Keratinocyte (primary cell): ENCODE measurements around the gene LY6G5B. TPM values are rescaled to one million over a fixed set of nuclear protein-coding genes. Genes with fewer than 3 reads are reported as not detected.
"Not testable (repeated sequence)": the region's sequence is repeated elsewhere in the genome, so short reads cannot be mapped to it uniquely, and the experiment has no call there.

Experiments
- DNase-seq: peaks from one replicate; pipeline ENCODE4 v3.0.0-alpha.2; 2011; ENCODE audit warnings: low read depth, missing footprints, low spot score
- FAIRE-seq: peaks from 2 replicates; lab custom pipeline; 2011; peaks lifted over from hg19 to GRCh38; lab: Jason Lieb, UNC
- H2AFZ ChIP-seq: 2 replicates; pipeline ENCODE4 v1.6.0; 2012; ENCODE audit warnings: low read length, control low read depth, inconsistent platforms; ENCODE audit not compliant: control insufficient read depth
- H3K27ac ChIP-seq: 2 replicates; pipeline ENCODE4 v1.5.1; 2011; ENCODE audit warnings: low read length; ENCODE audit not compliant: control insufficient read depth, insufficient read depth
- H3K27me3 ChIP-seq: 3 replicates; pipeline ENCODE4 v1.6.0; 2011; ENCODE audit warnings: low read length; ENCODE audit not compliant: control insufficient read depth, insufficient read depth; ENCODE audit errors: extremely low read depth
- H3K36me3 ChIP-seq, 2 experiments: 2 replicates in 1 of 2; 3 replicates in 1 of 2; pipeline ENCODE4 v1.5.1; 2011; ENCODE audit warnings: low read length in 2 of 2, mild to moderate bottlenecking in 1 of 2; ENCODE audit not compliant: control insufficient read depth in 2 of 2, insufficient read depth in 2 of 2; ENCODE audit errors: extremely low read depth in 1 of 2
- H3K4me1 ChIP-seq: 3 replicates; pipeline ENCODE4 v1.5.1; 2011; ENCODE audit warnings: low read length; ENCODE audit not compliant: control insufficient read depth, insufficient read depth; ENCODE audit errors: extremely low read depth
- H3K4me2 ChIP-seq: 3 replicates; pipeline ENCODE4 v1.6.0; 2011; ENCODE audit warnings: low read depth, low read length; ENCODE audit not compliant: control insufficient read depth, insufficient read depth; ENCODE audit errors: extremely low read depth
- H3K4me3 ChIP-seq, 3 experiments: fragments of 200-600 bp in 1 of 3; sonication (generic) in 1 of 3; 2 replicates in 2 of 3; 3 replicates in 1 of 3; pipeline ENCODE4 v1.5.1; 2011 to 2016; ENCODE audit warnings: low read length in 3 of 3, mild to moderate bottlenecking in 3 of 3, control low read depth in 2 of 3, inconsistent platforms in 1 of 3, low read depth in 1 of 3, mixed read lengths in 1 of 3, mixed run types in 1 of 3, moderate library complexity in 1 of 3; ENCODE audit not compliant: control insufficient read depth in 2 of 3, insufficient read depth in 2 of 3; ENCODE audit errors: extremely low read depth in 1 of 3
- H3K79me2 ChIP-seq: 2 replicates; pipeline ENCODE4 v1.6.0; 2012; ENCODE audit warnings: low read length; ENCODE audit not compliant: control insufficient read depth, insufficient read depth
- H3K9ac ChIP-seq: 3 replicates; pipeline ENCODE4 v1.6.0; 2011; ENCODE audit warnings: low read length; ENCODE audit not compliant: control insufficient read depth, insufficient read depth; ENCODE audit errors: extremely low read depth
- H3K9me1 ChIP-seq: 3 replicates; pipeline ENCODE4 v1.6.0; 2011; ENCODE audit warnings: low read length; ENCODE audit not compliant: control insufficient read depth, insufficient read depth; ENCODE audit errors: extremely low read depth
- H3K9me3 ChIP-seq: 2 replicates; pipeline ENCODE4 v1.5.1; 2012; ENCODE audit warnings: low read depth, low read length; ENCODE audit not compliant: control insufficient read depth
- H4K20me1 ChIP-seq: 3 replicates; pipeline ENCODE4 v1.6.0; 2011; ENCODE audit warnings: low read length; ENCODE audit not compliant: control insufficient read depth, insufficient read depth; ENCODE audit errors: extremely low read depth
- EZH2 ChIP-seq: IDR thresholded peaks from one replicate; pipeline ENCODE4 v1.6.1; 2012; ENCODE audit warnings: inconsistent platforms, mild to moderate bottlenecking, low read length, moderate library complexity
- dilution Hi-C: fragments of 300-500 bp; cut with MboI; formaldehyde crosslinking; loops from one replicate; pipeline ENCODE4 v1.7.0; 2020; ENCODE audit warnings: low sequenced_read_pairs; ENCODE audit not compliant: extremely low pct_ligation_motif_present
- polyA plus RNA-seq, 5 experiments: library from polyadenylated mRNA; depleted of rRNA in 3 of 5; stranded (reverse) in 3 of 5; stranded (forward) in 1 of 5; unstranded in 1 of 5; fragments of >200 nt; gene quantifications; 1 replicate in 1 of 5; 2 replicates in 3 of 5; 3 replicates in 1 of 5; pipeline versions ENCODE4 v1.2.1 to v1.2.3, GENCODE V29; 2011 to 2012; ENCODE audit warnings: missing spikeins in 2 of 5, low read depth in 1 of 5, low replicate concordance in 1 of 5
- TF ChIP-seq, protein P1 (sequence below), 3 experiments: IDR thresholded peaks in 1 of 3; conservative IDR thresholded peaks in 1 of 3; optimal IDR thresholded peaks in 1 of 3; 2 replicates in 2 of 3; 3 replicates in 1 of 3; pipeline versions ENCODE3 to v1.5.1; 2011; ENCODE audit warnings: low read length in 3 of 3, mild to moderate bottlenecking in 3 of 3, moderate library complexity in 2 of 3, control low read depth in 1 of 3, inconsistent platforms in 1 of 3; ENCODE audit not compliant: insufficient read depth in 2 of 3; ENCODE audit errors: extremely low read depth in 1 of 3

The LY6G5B gene
- polyA plus RNA-seq, 1 donor (not counting 4 experiments of a cell fraction or from before 2014, with no cell fraction given): 5.2 TPM

DNA sequence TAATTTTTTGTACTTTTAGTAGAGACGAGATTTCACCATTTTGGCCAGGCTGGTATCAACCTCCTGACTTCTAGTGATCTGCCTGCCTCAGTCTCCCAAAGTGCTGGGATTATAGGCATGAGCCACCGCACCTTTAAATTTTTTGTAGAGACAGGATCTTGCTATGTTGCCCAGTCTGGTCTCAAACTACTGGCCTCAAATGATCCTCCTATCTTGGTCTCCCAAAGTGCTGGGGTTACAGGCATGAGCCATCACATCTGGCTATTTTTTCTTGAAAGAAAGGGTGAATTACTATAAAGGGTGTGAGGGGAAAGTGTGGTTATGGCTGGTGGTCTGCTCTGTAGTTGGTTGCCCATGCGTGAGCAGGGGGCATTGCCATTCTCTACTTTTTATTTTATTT is 38.4 kb downstream of the LY6G5B start:
- no peaks in the 10 kb centered on the region for H3K27me3 ChIP-seq
- no peak overlapping the region for H2AFZ ChIP-seq
- TF ChIP-seq EZH2: no peak
- TF ChIP-seq, protein P1, sequence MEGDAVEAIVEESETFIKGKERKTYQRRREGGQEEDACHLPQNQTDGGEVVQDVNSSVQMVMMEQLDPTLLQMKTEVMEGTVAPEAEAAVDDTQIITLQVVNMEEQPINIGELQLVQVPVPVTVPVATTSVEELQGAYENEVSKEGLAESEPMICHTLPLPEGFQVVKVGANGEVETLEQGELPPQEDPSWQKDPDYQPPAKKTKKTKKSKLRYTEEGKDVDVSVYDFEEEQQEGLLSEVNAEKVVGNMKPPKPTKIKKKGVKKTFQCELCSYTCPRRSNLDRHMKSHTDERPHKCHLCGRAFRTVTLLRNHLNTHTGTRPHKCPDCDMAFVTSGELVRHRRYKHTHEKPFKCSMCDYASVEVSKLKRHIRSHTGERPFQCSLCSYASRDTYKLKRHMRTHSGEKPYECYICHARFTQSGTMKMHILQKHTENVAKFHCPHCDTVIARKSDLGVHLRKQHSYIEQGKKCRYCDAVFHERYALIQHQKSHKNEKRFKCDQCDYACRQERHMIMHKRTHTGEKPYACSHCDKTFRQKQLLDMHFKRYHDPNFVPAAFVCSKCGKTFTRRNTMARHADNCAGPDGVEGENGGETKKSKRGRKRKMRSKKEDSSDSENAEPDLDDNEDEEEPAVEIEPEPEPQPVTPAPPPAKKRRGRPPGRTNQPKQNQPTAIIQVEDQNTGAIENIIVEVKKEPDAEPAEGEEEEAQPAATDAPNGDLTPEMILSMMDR (optimal IDR thresholded peaks at IDR 0.05 in 1 of 3, IDR thresholded peaks at IDR 0.05 in 1 of 3, conservative IDR thresholded peaks at IDR 0.05 in 1 of 3; ENCODE audit: extremely low read depth in 1 of 3, insufficient read depth in 2 of 3, low read length in 3 of 3): no peak
- no peaks in the 10 kb centered on the region for H3K9me1 ChIP-seq
- no peaks in the 10 kb centered on the region for H4K20me1 ChIP-seq
- H3K36me3 ChIP-seq: no peaks in the 10 kb centered on the region
- no peak overlapping the region for H3K27ac ChIP-seq
- FAIRE-seq (no peak), DNase-seq (no peak)
- no peaks in the 10 kb centered on the region for H3K9me3 ChIP-seq
- peaks cover 20% of the 10 kb centered on the region for H3K4me1 ChIP-seq
- no peak overlapping the region for H3K4me2 ChIP-seq
- no peak overlapping the region for H3K9ac ChIP-seq
- dilution Hi-C loops: no loop called here
- H3K79me2 ChIP-seq: no peaks in the 10 kb centered on the region
- H3K4me3 ChIP-seq: no peak overlapping the region

GRCh38 chr6:31709157-31709556 is 39.4 kb downstream of the LY6G5B start:
- H3K36me3 ChIP-seq, H3K27me3 ChIP-seq, H3K79me2 ChIP-seq, FAIRE-seq, DNase-seq, H3K9me3 ChIP-seq, H4K20me1 ChIP-seq, H3K27ac ChIP-seq, H3K4me3 ChIP-seq, H3K9me1 ChIP-seq, H2AFZ ChIP-seq, H3K9ac ChIP-seq, H3K4me2 ChIP-seq, dilution Hi-C loops: not testable (repeated sequence)
- H3K4me1 ChIP-seq: peaks cover 20% of the 10 kb centered on the region

DNA sequence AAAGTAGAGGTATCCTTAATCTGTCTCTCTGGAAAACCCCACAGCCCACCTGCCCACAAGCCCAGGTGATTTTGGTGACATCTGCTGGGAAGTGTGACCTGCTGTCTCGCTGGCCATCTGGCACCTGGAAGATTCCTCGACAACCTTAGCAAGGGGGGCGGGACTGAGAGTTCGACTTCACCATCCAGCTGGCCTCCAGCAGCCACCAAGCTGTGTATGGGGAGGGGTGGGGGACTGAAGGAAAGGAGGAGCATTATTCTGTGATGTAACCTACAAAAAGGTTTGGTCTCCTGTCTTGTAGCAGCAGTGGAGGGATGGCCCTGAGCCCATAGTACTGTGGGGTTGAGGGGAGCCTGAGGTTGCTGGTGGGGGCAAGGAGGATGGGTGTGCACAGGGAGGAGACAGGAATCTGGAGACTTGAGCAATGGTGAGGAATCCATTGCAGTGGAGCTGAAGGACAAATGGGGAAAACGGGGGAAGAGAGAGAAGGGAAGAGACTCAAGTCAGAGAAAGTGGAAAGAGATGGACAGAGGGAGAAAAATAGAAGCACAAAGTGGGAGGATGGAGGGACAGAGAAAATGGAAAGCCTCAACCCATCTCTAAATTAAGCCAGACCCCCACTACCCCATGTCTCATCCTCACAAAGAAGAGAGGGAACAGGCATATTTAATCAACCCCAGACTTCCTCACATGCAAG is 40.9 kb downstream of the LY6G5B start:
- Histone ChIP-seq H3K9me3 (no peaks in the 10 kb centered on the region), H3K79me2 (no peaks in the 10 kb centered on the region), H3K36me3 (no peaks in the 10 kb centered on the region), H3K27me3 (no peaks in the 10 kb centered on the region), H3K4me1 (peaks cover 20% of the 10 kb centered on the region), H4K20me1 (no peaks in the 10 kb centered on the region), H3K4me3 (no peak overlapping the region), H3K4me2 (peak overlapping the region; percentile 69), H3K27ac (no peak overlapping the region), H2AFZ (peak overlapping the region; percentile 62), H3K9ac (no peak overlapping the region), H3K9me1 (no peaks in the 10 kb centered on the region)
- TF ChIP-seq, protein P1 (optimal IDR thresholded peaks at IDR 0.05 in 1 of 3, IDR thresholded peaks at IDR 0.05 in 1 of 3, conservative IDR thresholded peaks at IDR 0.05 in 1 of 3; ENCODE audit: extremely low read depth in 1 of 3, insufficient read depth in 2 of 3, low read length in 3 of 3): no peak
- TF ChIP-seq EZH2: no peak
- FAIRE-seq (no peak), DNase-seq (no peak)
- dilution Hi-C loops: no loop called here
